Spleen (tissue), 7 donors: ENCODE measurements around the gene CSTPP1.

Source experiments
- POLR2AphosphoS5 ChIP-seq, 3 donors: sonication (generic); formaldehyde crosslinking; IDR thresholded peaks; one replicate each; pipeline ENCODE4 v1.5.1; 2017; ENCODE audit warnings: antibody characterized with exemption in 3 of 3
- TF ChIP-seq, protein P1 (sequence below), 11 experiments: fragments of 200-600 bp in 7 of 11; fragments of 450-650 bp in 4 of 11; sonication (generic) in 4 of 11; IDR thresholded peaks in 8 of 11; conservative IDR thresholded peaks in 3 of 11; 1 replicate in 7 of 11; 2 replicates in 4 of 11; pipeline versions ENCODE4 v1.4.0 to v1.8.0; 2016 to 2021; ENCODE audit warnings: antibody characterized with exemption in 11 of 11, inconsistent platforms in 4 of 11, mild to moderate bottlenecking in 1 of 11
- donor health status: DM: no; HTN: no; CAD: no; lungs with moderate emphysema.
- donor health status: DM: no; HTN: no; CAD: no.
- donor health status: DM: no; HTN: no; CAD: no.

GRCh38 chr11:47148903-47149531 is 212.5 kb downstream of the CSTPP1 start:
- TF ChIP-seq, protein P1, sequence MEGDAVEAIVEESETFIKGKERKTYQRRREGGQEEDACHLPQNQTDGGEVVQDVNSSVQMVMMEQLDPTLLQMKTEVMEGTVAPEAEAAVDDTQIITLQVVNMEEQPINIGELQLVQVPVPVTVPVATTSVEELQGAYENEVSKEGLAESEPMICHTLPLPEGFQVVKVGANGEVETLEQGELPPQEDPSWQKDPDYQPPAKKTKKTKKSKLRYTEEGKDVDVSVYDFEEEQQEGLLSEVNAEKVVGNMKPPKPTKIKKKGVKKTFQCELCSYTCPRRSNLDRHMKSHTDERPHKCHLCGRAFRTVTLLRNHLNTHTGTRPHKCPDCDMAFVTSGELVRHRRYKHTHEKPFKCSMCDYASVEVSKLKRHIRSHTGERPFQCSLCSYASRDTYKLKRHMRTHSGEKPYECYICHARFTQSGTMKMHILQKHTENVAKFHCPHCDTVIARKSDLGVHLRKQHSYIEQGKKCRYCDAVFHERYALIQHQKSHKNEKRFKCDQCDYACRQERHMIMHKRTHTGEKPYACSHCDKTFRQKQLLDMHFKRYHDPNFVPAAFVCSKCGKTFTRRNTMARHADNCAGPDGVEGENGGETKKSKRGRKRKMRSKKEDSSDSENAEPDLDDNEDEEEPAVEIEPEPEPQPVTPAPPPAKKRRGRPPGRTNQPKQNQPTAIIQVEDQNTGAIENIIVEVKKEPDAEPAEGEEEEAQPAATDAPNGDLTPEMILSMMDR (IDR thresholded peaks at IDR 0.05 in 8 of 11, conservative IDR thresholded peaks at IDR 0.05 in 3 of 11) = no peak
- TF ChIP-seq POLR2AphosphoS5 (IDR thresholded peaks at IDR 0.05) = no peak
